Measurements from ENCODE around the gene CERS5. TPM values are rescaled to one million over a fixed set of nuclear protein-coding genes. Genes with fewer than 3 reads are reported as not detected.
A peak's percentile ranks its signal among the peaks of the same experiment; 100 is the strongest.

Gene CERS5
- total and polyA plus RNA-seq, 12 donors, result 8.3 to 51.7 (median 11.8) TPM

DNA sequence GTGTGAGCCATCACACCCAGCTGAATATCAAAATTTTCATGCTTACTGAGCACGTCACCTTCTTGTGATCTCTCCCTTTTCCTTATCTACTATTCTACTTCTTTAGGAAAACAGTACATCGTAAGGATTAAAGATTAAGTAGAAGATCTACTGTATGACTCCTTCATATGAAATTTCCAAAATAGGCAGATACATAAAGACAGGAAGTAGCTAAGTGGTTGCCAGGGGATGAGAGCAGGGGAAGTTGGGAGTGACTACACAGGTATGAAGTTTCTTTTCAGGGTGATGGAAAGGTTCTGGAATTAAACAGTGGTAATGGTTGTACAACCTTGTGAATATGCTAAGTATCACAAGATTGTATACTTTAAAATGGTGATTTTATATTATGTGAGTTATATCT, 36.5 kb upstream of the CERS5 start:
- H3K36me3 ChIP-seq, result peaks cover 0 to 99% (median 36%) of the 10 kb centered on the region in 9 donors
- H3K4me1 ChIP-seq, result peaks cover 0 to 10% (median 0%) of the 10 kb centered on the region in 9 donors
- TF ChIP-seq CTCF (IDR thresholded peaks at IDR 0.05), result no peak
- intact Hi-C loops (cut with DNase I), result loop anchor here in 1 of 10 donors (10.0 kb wide), 1 partner anchor 81 kb away; the partner anchor contains the start of gene LIMA1
- H3K27ac ChIP-seq, result no peak overlapping the region
- WGBS, 2 donors, result 84 to 93% methylated on average over 2 of the region's 2 CpGs
- no peak for DNase-seq
- H3K4me3 ChIP-seq, result no peak overlapping the region
- H3K27me3 ChIP-seq, result no peaks in the 10 kb centered on the region
- ATAC-seq, result no peak
- H3K9me3 ChIP-seq, result no peaks in the 10 kb centered on the region

DNA sequence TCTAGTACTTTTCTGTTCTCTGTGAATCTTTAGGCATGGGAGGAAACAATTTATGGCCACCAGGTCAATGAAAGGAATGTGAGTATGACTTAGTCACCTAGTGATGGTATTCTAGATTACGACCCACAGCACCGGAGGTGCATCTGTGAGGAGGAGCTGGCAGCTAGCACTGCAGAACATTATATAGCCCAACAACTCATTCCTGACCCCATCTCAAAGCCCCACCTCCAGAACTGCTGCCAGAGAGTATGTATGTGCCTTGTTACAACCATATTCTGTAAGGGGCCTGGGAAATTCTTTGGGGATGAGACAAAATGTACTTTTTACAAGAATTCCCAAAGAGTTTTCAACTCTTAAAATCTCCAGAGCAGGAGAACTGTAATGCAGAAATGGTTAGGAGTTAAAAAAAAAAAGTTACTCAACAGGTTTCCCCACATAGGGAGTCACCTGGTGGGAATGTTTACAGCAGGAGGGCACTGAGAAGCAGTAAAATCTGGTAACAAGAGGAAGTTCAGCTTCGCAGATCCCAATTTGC, 34.9 kb upstream of the CERS5 start:
- intact Hi-C loops (cut with DNase I), result loop anchor here in 1 of 10 donors (10.0 kb wide), 1 partner anchor 83 kb away; the partner anchor contains the start of gene LIMA1
- H3K36me3 ChIP-seq, result peaks cover 0 to 100% (median 37%) of the 10 kb centered on the region in 9 donors
- no peaks in the 10 kb centered on the region for H3K9me3 ChIP-seq

GRCh38 chr12:50200552-50201273, 33.5 kb upstream of the CERS5 start:
- Histone ChIP-seq H3K9me3 (no peaks in the 10 kb centered on the region), H3K4me3 (no peak overlapping the region), H3K27me3 (no peaks in the 10 kb centered on the region), H3K27ac (no peak overlapping the region), H3K4me1 (peaks cover 0 to 10% (median 0%) of the 10 kb centered on the region in 9 donors), H3K36me3 (peaks cover 0 to 100% (median 37%) of the 10 kb centered on the region in 9 donors)
- 72 to 78% methylated on average over 2 of the region's 2 CpGs for WGBS, 2 donors
- intact Hi-C loops (cut with DNase I), result loop anchor here in 1 of 10 donors (10.0 kb wide), 1 partner anchor 84 kb away; the partner anchor contains the start of gene LIMA1
- TF ChIP-seq CTCF (IDR thresholded peaks at IDR 0.05), result no peak
- ATAC-seq, result peak in 1 of 8 donors; percentile 35
- no peak for DNase-seq

More for the DNA sequence above, 34.9 kb upstream of the CERS5 start:
- WGBS, 2 donors, result 89 to 90% methylated on average over 3 of the region's 3 CpGs
- Histone ChIP-seq H3K27me3 (no peaks in the 10 kb centered on the region), H3K27ac (no peak overlapping the region), H3K4me3 (no peak overlapping the region), H3K4me1 (peaks cover 0 to 10% (median 0%) of the 10 kb centered on the region in 9 donors)
- DNase-seq, result no peak
- ATAC-seq, result no peak
- TF ChIP-seq CTCF (IDR thresholded peaks at IDR 0.05), result no peak

DNA sequence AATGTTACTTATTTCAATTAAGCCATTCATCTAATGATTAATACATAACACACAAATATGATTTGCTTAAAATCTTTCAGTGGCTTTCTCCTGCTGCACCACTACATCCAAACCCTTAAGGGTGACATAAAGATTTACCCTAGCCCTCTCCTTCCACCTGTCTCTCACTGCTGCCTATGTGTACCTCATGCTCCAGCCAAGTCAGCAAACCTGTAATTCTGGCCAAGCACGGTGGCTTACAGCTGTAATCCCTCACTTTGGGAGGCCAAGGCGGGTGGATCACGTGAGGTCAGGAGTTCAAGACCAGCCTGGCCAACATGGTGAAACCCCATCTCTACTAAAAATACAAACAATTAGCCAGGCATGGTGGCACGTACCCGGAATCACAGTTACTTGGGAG, 31.7 kb upstream of the CERS5 start:
- no peak overlapping the region for H3K4me3 ChIP-seq
- intact Hi-C loops (cut with DNase I), result loop anchor here in 1 of 10 donors (10.0 kb wide), 1 partner anchor 254 kb away; no protein-coding TSS in a partner anchor
- DNase-seq (no peak), ATAC-seq (no peak)
- 95% methylated on average over 5 of the region's 5 CpGs for WGBS, 2 donors
- no peak overlapping the region for H3K27ac ChIP-seq
- no peaks in the 10 kb centered on the region for H3K27me3 ChIP-seq
- peaks cover 0 to 100% (median 19%) of the 10 kb centered on the region in 9 donors for H3K36me3 ChIP-seq
- peaks cover 0 to 10% (median 0%) of the 10 kb centered on the region in 9 donors for H3K4me1 ChIP-seq
- no peaks in the 10 kb centered on the region for H3K9me3 ChIP-seq
- no peak for TF ChIP-seq CTCF (IDR thresholded peaks at IDR 0.05)

Data from heart right ventricle (tissue), 16 donors.